Neuronal stem cell (in vitro differentiated cells): ENCODE measurements around the gene ZBTB1.

ENCODE experiments used
- DNase-seq: peaks from one replicate; pipeline ENCODE4 v3.0.0-alpha.2; 2013; ENCODE audit warnings: low spot score
- H2AFZ ChIP-seq: one replicate; pipeline ENCODE4 v1.6.1; 2013; ENCODE audit warnings: mild to moderate bottlenecking, low read length, inconsistent platforms
- H2AK5ac ChIP-seq: 2 replicates; pipeline ENCODE4 v1.6.1; 2013; ENCODE audit warnings: low read depth, mild to moderate bottlenecking, inconsistent platforms, low read length, moderate library complexity, mixed read lengths
- H2BK120ac ChIP-seq: 2 replicates; pipeline ENCODE4 v1.6.1; 2013; ENCODE audit warnings: low read depth, mild to moderate bottlenecking, inconsistent platforms, low read length, moderate library complexity, mixed read lengths
- H2BK12ac ChIP-seq: one replicate; pipeline ENCODE4 v1.6.1; 2013; ENCODE audit warnings: low read length, inconsistent platforms
- H2BK15ac ChIP-seq: 2 replicates; pipeline ENCODE4 v1.6.1; 2013; ENCODE audit warnings: mild to moderate bottlenecking, low read length, inconsistent platforms, mixed read lengths
- H2BK5ac ChIP-seq: one replicate; pipeline ENCODE4 v1.6.1; 2013; ENCODE audit warnings: inconsistent platforms, mild to moderate bottlenecking, low read length, moderate library complexity
- H3K14ac ChIP-seq: one replicate; pipeline ENCODE4 v1.6.1; 2013; ENCODE audit warnings: low read length, inconsistent platforms
- H3K18ac ChIP-seq: 2 replicates; pipeline ENCODE4 v1.6.1; 2013; ENCODE audit warnings: low read length, inconsistent platforms
- H3K23ac ChIP-seq: 2 replicates; pipeline ENCODE4 v1.6.1; 2013; ENCODE audit warnings: low read depth, mild to moderate bottlenecking, mixed read lengths, low read length, inconsistent platforms; ENCODE audit not compliant: poor library complexity
- H3K27ac ChIP-seq: replicated peaks from 3 replicates; pipeline ENCODE4 v1.5.1; 2013; ENCODE audit warnings: low read length, inconsistent platforms
- H3K27me3 ChIP-seq, 3 experiments: 2 replicates each; pipeline ENCODE4 v1.6.1; 2013; ENCODE audit warnings: low read length in 3 of 3, mild to moderate bottlenecking in 2 of 3, inconsistent platforms in 1 of 3, low read depth in 1 of 3, mixed read lengths in 1 of 3, moderate library complexity in 1 of 3; ENCODE audit not compliant: control insufficient read depth in 3 of 3, insufficient read depth in 3 of 3
- H3K36me3 ChIP-seq, 2 donors: replicated peaks in 1 of 2; 2 replicates each; pipeline ENCODE4 v1.6.1; 2013; ENCODE audit warnings: low read length in 2 of 2; ENCODE audit not compliant: control insufficient read depth in 2 of 2, insufficient read depth in 2 of 2
- H3K4ac ChIP-seq: 2 replicates; pipeline ENCODE4 v1.6.1; 2013; ENCODE audit warnings: inconsistent platforms, mild to moderate bottlenecking, low read length, moderate library complexity
- H3K4me1 ChIP-seq, 2 donors: 1 replicate in 1 of 2; 2 replicates in 1 of 2; pipeline ENCODE4 v1.6.1; 2013; ENCODE audit warnings: low read length in 2 of 2, low read depth in 1 of 2; ENCODE audit not compliant: control insufficient read depth in 2 of 2, insufficient read depth in 1 of 2
- H3K4me2 ChIP-seq: one replicate; pipeline ENCODE4 v1.6.1; 2013; ENCODE audit warnings: mild to moderate bottlenecking, low read length, inconsistent platforms; ENCODE audit not compliant: insufficient read depth, poor library complexity, severe bottlenecking
- H3K4me3 ChIP-seq, 2 donors: 2 replicates each; pipeline ENCODE4 v1.5.1; 2013; ENCODE audit warnings: low read length in 2 of 2, mild to moderate bottlenecking in 2 of 2, inconsistent platforms in 1 of 2, moderate library complexity in 1 of 2
- H3K79me1 ChIP-seq: one replicate; pipeline ENCODE4 v1.6.1; 2013; ENCODE audit warnings: low read depth, mild to moderate bottlenecking, inconsistent platforms, low read length, moderate library complexity
- H3K9ac ChIP-seq: one replicate; pipeline ENCODE4 v1.6.1; 2013; ENCODE audit warnings: mild to moderate bottlenecking, low read depth, low read length, inconsistent platforms; ENCODE audit not compliant: poor library complexity
- H3K9me3 ChIP-seq, 2 donors: replicated peaks in 1 of 2; 2 replicates each; pipeline versions ENCODE3 to v1.6.1; 2013; ENCODE audit warnings: low read length in 2 of 2, mild to moderate bottlenecking in 2 of 2, inconsistent platforms in 1 of 2, low read depth in 1 of 2, mixed read lengths in 1 of 2, moderate library complexity in 1 of 2; ENCODE audit not compliant: control insufficient read depth in 2 of 2, insufficient read depth in 1 of 2
- H4K8ac ChIP-seq: one replicate; pipeline ENCODE4 v1.6.1; 2013; ENCODE audit warnings: low read depth, mild to moderate bottlenecking, inconsistent platforms, low read length, moderate library complexity
- H4K91ac ChIP-seq: one replicate; pipeline ENCODE4 v1.6.1; 2013; ENCODE audit warnings: low read length, low read depth, mild to moderate bottlenecking, inconsistent platforms; ENCODE audit not compliant: poor library complexity
- WGBS, 2 donors: extraction: QIAGEN DNeasy Blood & Tissue Kit; methylation state at CpG; one replicate each; pipeline ENCODE4 v1.1.7; 2013; ENCODE audit warnings: missing lambda C conversion rate in 2 of 2, mixed read lengths in 1 of 2; ENCODE audit not compliant: insufficient read length in 2 of 2, insufficient replicate concordance in 1 of 2; ENCODE audit errors: extremely low coverage in 2 of 2; 5-methylcytosine and 5-hydroxymethylcytosine counted together

Gene ZBTB1

DNA sequence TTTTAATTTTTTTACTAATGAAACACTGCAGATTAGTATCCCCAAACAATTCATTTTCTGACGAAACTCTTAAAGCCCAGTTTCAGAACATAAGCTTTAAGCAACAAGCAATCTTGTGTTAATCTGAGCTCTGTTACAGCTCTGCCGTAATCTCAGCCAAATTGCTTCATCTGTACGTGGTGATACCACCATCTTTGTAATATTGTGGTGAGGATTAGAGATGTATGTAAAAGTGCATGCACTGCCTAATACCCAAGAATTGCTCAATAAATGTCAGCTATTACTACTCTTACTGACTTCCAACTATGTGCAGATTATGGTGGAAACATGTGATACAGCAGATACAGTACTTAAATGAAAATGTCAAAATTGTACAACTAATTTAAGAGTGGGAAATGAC, 37.5 kb upstream of the ZBTB1 start:
- DNase-seq = no peak
- H3K4me3 ChIP-seq = no peak overlapping the region

DNA sequence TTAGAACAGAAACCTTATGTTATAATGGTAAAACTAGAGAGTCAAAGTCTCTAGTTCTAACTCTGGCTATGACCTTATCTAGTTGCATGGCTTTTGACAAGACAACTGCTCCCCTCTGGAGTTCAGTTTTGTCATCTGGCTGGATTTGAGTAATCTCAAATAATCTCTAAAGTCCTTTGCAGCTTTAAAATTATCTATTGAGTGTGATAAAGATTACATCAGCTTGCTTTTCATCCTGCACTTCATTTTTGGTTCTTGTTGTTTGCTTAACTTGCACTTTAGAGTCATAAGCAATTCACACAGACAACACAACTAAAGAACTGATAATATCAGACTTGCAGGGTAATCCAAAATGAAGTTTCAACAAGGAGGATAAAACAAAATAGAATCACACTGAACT, 37.0 kb upstream of the ZBTB1 start:
- Histone ChIP-seq H3K79me1 (no peaks in the 10 kb centered on the region), H4K8ac (no peak overlapping the region), H3K4ac (no peak overlapping the region), H3K4me2 (no peak overlapping the region), H3K14ac (no peak overlapping the region), H2AK5ac (no peak overlapping the region), H3K27ac (no peak overlapping the region), H2AFZ (no peak overlapping the region), H2BK12ac (no peak overlapping the region), H3K36me3 (peaks cover 0 to 7% of the 10 kb centered on the region in 2 donors), H3K27me3 (no peaks in the 10 kb centered on the region), H3K4me3 (no peak overlapping the region), H4K91ac (no peak overlapping the region), H3K9ac (no peak overlapping the region), H3K9me3 (no peaks in the 10 kb centered on the region), H3K23ac (no peak overlapping the region), H2BK5ac (no peak overlapping the region), H3K18ac (no peak overlapping the region), H3K4me1 (peaks cover 2 to 3% of the 10 kb centered on the region in 2 donors), H2BK15ac (no peak overlapping the region), H2BK120ac (no peak overlapping the region)
- DNase-seq = no peak

More for the DNA sequence above, 37.5 kb upstream of the ZBTB1 start:
- Histone ChIP-seq H3K4me1 (peaks cover 2 to 3% of the 10 kb centered on the region in 2 donors), H3K4me2 (no peak overlapping the region), H3K27me3 (no peaks in the 10 kb centered on the region), H2AK5ac (no peak overlapping the region), H3K27ac (no peak overlapping the region), H2BK15ac (no peak overlapping the region), H2BK12ac (no peak overlapping the region), H3K79me1 (no peaks in the 10 kb centered on the region), H3K9me3 (no peaks in the 10 kb centered on the region), H3K4ac (no peak overlapping the region), H2BK120ac (no peak overlapping the region), H2AFZ (no peak overlapping the region), H3K18ac (no peak overlapping the region), H4K91ac (no peak overlapping the region), H4K8ac (no peak overlapping the region), H2BK5ac (no peak overlapping the region), H3K23ac (no peak overlapping the region), H3K9ac (no peak overlapping the region), H3K36me3 (peaks cover 0 to 12% of the 10 kb centered on the region in 2 donors), H3K14ac (no peak overlapping the region)
- no CpG with 5 or more reads among the region's 3 CpGs for WGBS, 2 donors

DNA sequence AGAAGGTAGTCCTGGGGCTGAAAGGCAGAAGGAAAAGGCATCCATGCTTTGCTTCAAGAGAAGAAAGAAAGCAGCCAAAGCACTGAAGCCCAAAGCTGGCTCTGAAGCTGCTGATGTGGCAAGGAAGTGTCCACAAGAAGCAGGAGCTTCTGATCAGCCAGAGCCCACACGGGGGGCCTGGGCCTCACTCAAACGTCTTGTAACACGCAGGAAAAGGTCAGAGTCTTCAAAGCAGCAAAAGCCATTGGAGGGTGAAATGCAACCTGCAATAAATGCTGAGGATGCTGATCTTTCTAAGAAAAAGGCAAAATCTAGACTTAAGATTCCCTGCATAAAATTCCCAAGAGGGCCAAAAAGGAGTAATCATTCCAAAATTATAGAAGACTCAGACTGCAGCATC, 36.1 kb upstream of the ZBTB1 start:
- H4K8ac ChIP-seq = no peak overlapping the region
- no peak overlapping the region for H3K23ac ChIP-seq
- H2AFZ ChIP-seq = no peak overlapping the region
- H3K36me3 ChIP-seq = no peaks in the 10 kb centered on the region
- no peak overlapping the region for H3K18ac ChIP-seq
- H3K9me3 ChIP-seq = no peaks in the 10 kb centered on the region
- no peak overlapping the region for H3K27ac ChIP-seq
- H3K27me3 ChIP-seq = no peaks in the 10 kb centered on the region
- no peak overlapping the region for H2BK120ac ChIP-seq
- H3K4ac ChIP-seq = no peak overlapping the region
- no peak overlapping the region for H2BK15ac ChIP-seq
- no peak overlapping the region for H2AK5ac ChIP-seq
- H2BK5ac ChIP-seq = no peak overlapping the region
- H2BK12ac ChIP-seq = no peak overlapping the region
- peaks cover 2 to 3% of the 10 kb centered on the region in 2 donors for H3K4me1 ChIP-seq
- WGBS, 2 donors = no CpG with 5 or more reads among the region's 3 CpGs
- no peak overlapping the region for H3K4me3 ChIP-seq
- no peak overlapping the region for H3K9ac ChIP-seq
- no peak overlapping the region for H4K91ac ChIP-seq
- DNase-seq = no peak
- no peak overlapping the region for H3K4me2 ChIP-seq
- no peak overlapping the region for H3K14ac ChIP-seq
- no peaks in the 10 kb centered on the region for H3K79me1 ChIP-seq

DNA sequence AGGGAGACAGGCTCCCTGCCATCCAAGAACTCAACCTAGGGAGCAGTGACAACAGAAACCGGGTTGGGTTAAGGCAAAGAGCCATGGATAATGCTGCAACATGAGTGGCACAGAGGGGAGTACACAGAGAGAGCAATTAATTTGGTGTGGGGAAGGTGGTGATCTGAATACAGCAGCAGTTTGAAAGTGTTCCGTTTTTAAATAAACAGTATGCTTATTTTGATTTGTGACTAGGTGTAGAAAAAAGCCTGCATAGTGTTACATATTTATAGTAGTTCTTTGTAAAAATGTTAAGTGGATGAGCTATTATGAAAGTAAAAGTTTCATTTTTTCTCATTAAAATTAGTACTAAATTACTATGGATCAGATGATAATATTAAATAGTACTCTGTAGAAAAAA, 30.5 kb upstream of the ZBTB1 start:
- no peak for DNase-seq
- Histone ChIP-seq H3K36me3 (no peaks in the 10 kb centered on the region), H3K27ac (no peak overlapping the region), H4K91ac (no peak overlapping the region), H2BK5ac (no peak overlapping the region), H2AK5ac (no peak overlapping the region), H2BK15ac (no peak overlapping the region), H2BK120ac (no peak overlapping the region), H3K23ac (no peak overlapping the region), H3K4me3 (no peak overlapping the region), H3K4me1 (peaks cover 0 to 3% of the 10 kb centered on the region in 2 donors), H3K4me2 (no peak overlapping the region), H3K27me3 (no peaks in the 10 kb centered on the region), H3K79me1 (no peaks in the 10 kb centered on the region), H4K8ac (no peak overlapping the region), H3K9ac (no peak overlapping the region), H3K14ac (no peak overlapping the region), H2BK12ac (no peak overlapping the region), H3K4ac (no peak overlapping the region), H2AFZ (no peak overlapping the region), H3K9me3 (no peaks in the 10 kb centered on the region), H3K18ac (no peak overlapping the region)
- WGBS, 2 donors = no CpG with 5 or more reads among the region's 2 CpGs
